Kidney capillary endothelial cell (primary cell): ENCODE results near the gene TP73.

Experiments used
- DNase-seq: peaks from one replicate; pipeline ENCODE4 v3.0.0-alpha.2; 2018; ENCODE audit warnings: low spot score

Gene TP73

GRCh38 chr1:3634059-3634800 lies 18.1 kb upstream of the TP73 start:
- no peak for DNase-seq

GRCh38 chr1:3636080-3636479 lies 16.2 kb upstream of the TP73 start:
- DNase-seq: no peak

- DNase-seq: no peak
Measured at GRCh38 chr1:3636531-3636930, 15.8 kb upstream of the TP73 start.

- no peak for DNase-seq
Measured at GRCh38 chr1:3638027-3638426, 14.3 kb upstream of the TP73 start.

GRCh38 chr1:3638676-3639075 lies 13.6 kb upstream of the TP73 start:
- DNase-seq: no peak

- no peak for DNase-seq
Measured at GRCh38 chr1:3639397-3639911, 12.9 kb upstream of the TP73 start.

GRCh38 chr1:3640121-3640837 lies 12.0 kb upstream of the TP73 start:
- DNase-seq: no peak

- DNase-seq: no peak
Measured at GRCh38 chr1:3641046-3641760, 11.1 kb upstream of the TP73 start.

- DNase-seq: no peak
Measured at GRCh38 chr1:3641816-3642215, 10.5 kb upstream of the TP73 start.

GRCh38 chr1:3642919-3643675 lies 9.2 kb upstream of the TP73 start:
- no peak for DNase-seq

GRCh38 chr1:3644273-3644672 lies 8.0 kb upstream of the TP73 start:
- no peak for DNase-seq

- no peak for DNase-seq
Measured at GRCh38 chr1:3645247-3645646, 7.1 kb upstream of the TP73 start.

- DNase-seq: no peak
Measured at GRCh38 chr1:3645666-3646355, 6.5 kb upstream of the TP73 start.

- DNase-seq: no peak
Measured at GRCh38 chr1:3646596-3646995, 5.7 kb upstream of the TP73 start.

GRCh38 chr1:3649342-3650247 lies 2.7 kb upstream of the TP73 start, which contains the start of gene WRAP73:
TSS of gene WRAP73 (minus strand) at chr1:3650103. CDS start at chr1:3649999, 104 bp downstream.
- DNase-seq: peak; percentile 92

GRCh38 chr1:3650248-3651025 lies 1.9 kb upstream of the TP73 start:
- DNase-seq: no peak

- DNase-seq: no peak
Measured at GRCh38 chr1:3651026-3651929, 1.0 kb upstream of the TP73 start.

- no peak for DNase-seq
Measured at GRCh38 chr1:3652548-3653285, 401 bp downstream of the TP73 start.
